Mesangial cell (primary cell): ENCODE results near the gene SSNA1. TPM values are rescaled to one million over a fixed set of nuclear protein-coding genes. Genes with fewer than 3 reads are reported as not detected.

ENCODE experiments used
- total RNA-seq: library from RNA; depleted of rRNA; stranded (reverse); fragments of >200 nt; gene quantifications from 2 replicates; pipeline ENCODE4 v1.2.3, GENCODE V29; 2015

SSNA1 gene, protein sequence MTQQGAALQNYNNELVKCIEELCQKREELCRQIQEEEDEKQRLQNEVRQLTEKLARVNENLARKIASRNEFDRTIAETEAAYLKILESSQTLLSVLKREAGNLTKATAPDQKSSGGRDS
- 79.7 and 97.1 TPM in 2 replicates for total RNA-seq

DNA sequence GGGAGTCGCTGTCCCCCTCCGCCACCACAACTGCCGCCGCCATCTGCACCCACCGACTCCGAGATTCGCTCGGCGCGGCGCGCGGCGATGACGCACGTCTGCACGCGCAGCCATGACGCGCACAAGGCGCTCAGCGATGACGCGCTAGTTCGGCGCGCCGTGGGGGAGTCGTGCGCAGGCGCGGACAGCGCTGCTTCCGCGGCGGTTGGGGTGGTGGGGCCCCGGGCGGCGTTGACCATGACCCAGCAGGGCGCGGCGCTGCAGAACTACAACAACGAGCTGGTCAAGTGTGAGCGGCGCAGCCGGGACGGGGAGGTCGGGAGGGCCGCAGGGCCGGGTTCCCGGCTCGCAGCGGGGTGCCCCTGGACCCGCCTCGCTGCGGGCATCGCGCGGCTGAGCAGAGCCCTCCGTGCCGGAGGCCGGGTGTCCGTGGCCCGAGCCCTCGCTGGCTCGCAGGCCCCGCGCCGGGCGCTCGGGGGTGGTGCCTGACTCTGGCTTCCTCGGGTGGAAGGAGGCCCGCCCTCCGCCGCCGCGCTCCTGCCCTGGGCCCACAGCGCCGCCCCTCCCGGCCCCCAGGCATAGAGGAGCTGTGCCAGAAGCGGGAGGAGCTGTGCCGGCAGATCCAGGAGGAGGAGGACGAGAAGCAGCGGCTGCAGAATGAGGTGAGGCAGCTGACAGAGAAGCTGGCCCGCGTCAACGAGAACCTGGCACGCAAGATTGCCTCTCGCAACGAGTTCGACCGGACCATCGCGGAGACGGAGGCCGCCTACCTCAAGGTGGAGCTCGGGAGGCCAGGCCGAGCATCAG lies at the start of gene SSNA1, which contains the start of gene ANAPC2:
TSS of gene SSNA1 (plus strand) at position 187 of the 807 bp plus-strand sequence. CDS start at position 238, 51 bp downstream.
TSS of gene ANAPC2 (minus strand) at position 71 of the 807 bp plus-strand sequence. CDS start at position 43, 28 bp downstream.

DNA sequence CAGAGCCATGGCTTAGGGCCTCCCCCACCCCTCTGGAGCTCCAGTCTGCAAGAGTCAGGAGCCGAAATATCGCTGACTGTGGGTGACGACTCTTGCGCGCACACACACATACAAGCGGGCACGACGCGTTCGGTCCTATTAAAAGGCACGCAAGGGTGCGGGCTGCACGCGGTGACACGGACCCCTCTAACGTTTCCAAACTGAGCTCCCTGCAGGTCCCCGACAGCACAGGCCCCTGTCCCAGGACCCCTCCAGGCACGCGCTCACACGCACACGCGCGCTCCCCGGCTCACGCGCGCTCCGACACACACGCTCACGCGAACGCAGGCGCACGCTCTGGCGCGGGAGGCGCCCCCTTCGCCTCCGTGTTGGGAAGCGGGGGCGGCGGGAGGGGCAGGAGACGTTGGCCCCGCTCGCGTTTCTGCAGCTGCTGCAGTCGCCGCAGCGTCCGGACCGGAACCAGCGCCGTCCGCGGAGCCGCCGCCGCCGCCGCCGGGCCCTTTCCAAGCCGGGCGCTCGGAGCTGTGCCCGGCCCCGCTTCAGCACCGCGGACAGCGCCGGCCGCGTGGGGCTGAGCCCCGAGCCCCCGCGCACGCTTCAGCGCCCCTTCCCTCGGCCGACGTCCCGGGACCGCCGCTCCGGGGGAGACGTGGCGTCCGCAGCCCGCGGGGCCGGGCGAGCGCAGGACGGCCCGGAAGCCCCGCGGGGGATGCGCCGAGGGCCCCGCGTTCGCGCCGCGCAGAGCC lies 49.6 kb upstream of the SSNA1 start, which contains the start of gene GRIN1:
TSS of gene GRIN1 (plus strand) at position 433 of the 746 bp plus-strand sequence. CDS start 333 bp downstream, outside the sequence.

DNA sequence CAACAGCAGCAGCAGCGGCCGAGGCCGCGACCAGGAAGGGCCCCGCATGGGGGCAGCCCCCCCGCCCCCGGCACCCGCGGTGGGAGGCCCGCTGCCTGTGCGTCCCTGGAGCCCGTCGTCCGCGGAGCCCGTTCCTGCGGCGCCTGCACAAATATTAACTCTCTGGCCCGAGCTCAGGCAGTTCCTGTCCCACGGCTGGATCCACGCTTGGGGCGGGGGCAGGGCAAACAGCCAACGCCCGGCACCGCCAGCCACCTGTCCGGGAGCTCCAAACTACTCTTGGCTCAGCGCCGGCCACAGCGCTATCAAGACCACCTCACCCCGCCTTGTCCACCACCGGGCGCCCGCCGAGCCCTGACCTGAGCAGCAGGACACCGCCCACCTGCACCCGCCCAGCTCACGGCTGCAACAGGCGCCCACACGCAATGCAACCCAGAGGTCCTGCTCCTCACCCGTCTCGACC lies 18.5 kb upstream of the SSNA1 start, which contains the start of gene LRRC26:
TSS of gene LRRC26 (minus strand) at position 156 of the 463 bp plus-strand sequence. CDS start at position 48, 108 bp downstream.

DNA sequence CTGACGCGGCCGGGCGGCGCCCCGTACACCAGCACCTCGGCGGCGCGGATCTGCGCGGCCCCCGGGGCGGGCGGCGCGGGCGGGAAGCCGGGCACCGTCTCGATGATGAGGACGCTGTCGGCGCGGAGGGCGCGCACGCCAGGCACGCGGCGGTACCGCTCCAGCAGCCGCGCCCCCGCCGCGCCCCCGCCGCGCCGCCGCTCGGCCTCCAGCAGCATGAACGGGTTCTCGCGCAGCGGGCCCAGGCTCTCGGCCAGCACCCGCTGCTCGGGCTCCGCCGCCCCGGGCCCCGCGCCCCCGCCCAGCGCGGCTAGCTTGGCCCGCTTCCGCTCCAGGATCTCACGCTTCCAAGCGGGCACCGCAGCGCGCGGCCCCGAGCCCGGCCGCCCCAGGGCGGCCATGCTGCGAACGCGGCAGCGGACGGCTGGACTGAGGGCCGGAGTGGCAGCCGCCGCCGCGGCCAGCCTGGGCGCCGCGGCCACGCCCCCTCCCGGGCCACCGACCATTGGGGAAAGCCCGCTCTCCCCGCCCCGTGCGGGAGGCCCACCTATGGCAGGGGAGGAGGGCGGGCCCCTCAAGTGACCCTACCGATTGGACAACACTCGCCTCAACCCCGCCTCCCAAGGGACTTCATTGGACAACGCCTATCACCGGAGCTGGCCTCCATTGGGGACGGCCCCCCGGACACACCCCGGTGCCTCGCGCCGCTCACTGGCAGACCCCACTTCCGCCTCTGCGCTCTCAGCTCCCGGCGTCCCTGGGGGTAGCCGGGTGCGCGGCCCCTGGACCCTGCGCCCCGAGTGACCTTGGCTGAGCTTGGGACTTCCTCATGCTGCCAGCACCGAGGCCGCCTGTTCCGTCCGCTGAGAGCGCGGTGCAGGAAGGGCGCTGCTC lies 12.1 kb downstream of the SSNA1 start, which contains the start of gene TPRN:
TSS of gene TPRN (minus strand) at position 431 of the 894 bp plus-strand sequence. CDS start at position 401, 30 bp downstream.

DNA sequence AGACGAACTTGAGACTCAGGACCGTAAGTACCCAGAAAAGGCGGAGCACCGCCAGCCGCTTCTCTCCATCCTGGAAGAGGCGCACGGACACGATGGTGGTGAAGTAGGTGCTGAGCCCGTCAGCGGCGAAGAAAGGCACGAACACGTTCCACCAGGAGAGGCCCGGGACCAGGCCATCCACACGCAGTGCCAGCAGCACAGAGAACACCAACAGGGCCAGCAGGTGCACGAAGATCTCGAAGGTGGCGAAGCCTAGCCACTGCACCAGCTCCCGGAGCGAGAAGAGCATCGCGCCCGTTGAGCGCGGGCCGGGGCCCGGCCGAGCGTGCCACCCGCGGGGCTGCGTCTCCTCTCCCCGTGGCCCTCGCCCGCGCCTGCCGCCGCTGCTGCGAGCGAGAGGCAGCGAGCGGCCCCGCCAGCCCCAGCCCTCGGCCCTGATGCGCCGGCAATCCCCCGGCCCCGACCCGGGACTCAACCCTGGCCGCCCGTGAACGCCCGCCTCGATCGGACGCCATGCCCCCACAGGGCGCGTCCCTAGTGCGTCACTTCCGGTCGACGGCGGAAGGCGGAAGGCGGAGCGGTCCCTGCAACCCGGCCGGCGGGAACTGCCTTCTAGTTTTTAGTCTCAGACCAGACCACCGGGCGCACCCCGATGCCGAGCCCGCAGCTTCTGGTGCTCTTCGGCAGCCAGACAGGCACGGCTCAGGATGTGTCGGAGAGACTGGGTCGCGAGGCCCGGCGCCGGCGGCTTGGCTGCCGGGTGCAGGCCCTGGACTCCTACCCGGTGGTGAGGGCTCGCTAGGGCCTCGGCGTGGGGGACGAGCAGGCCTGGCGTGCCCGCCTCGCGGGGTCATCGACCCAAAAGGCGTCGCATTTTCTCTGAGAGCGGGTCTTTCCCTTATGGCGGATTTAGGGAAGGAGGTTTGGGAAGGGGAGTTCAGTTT lies 16.9 kb downstream of the SSNA1 start, which contains the start of the genes NDOR1 and TMEM203:
TSS of gene NDOR1 (plus strand) at position 575 of the 944 bp plus-strand sequence. CDS start at position 653, 78 bp downstream.
TSS of gene TMEM203 (minus strand) at position 523 of the 944 bp plus-strand sequence. CDS start at position 289, 234 bp downstream.

DNA sequence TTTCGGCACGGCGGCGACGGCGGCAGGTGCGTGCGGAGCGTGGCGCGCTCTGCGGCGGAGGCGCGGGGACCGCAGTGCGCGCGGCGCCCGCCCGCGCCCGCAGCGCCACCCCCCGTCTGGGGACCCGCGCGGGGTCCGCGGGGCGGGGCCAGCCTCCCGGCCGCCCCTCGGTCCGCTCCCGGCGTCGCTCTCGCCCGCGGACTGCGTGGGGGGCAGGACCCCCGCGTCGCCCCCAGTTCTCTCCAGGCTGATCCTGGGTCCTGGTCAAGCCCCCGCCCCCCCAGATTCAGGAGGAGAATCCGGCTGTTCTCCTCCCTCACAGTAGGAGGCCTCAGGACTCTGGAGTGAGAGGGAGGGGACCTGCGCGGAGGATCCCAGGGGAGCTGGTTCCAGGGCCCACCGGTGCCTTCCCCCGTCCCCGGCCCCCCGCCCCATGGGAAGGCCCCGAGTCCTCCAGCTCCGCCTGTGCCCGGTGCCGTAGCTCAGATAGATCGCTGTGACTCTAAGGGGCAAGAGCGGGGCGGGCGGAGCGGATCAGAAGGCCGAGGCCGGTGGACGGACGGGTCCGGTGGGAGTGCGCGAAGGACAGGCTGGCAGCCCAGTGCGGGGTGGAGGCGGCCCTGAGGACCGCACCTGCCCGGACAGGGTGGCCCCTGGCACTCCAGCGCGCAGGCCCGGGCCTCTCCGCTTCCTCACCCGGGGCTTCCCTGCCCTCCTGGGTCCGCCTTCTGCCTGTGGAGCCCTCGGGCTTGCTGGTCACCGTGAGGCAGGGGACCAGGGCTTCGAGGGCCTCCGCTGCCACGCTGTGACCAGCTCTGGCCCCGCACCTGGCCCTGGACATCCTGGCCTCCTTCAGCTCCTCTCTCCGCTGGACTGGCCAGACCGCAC lies 34.0 kb downstream of the SSNA1 start, which contains the start of gene RNF208:
TSS of gene RNF208 (minus strand) at position 51 of the 888 bp plus-strand sequence. CDS start 1,028 bp downstream, outside the sequence.

DNA sequence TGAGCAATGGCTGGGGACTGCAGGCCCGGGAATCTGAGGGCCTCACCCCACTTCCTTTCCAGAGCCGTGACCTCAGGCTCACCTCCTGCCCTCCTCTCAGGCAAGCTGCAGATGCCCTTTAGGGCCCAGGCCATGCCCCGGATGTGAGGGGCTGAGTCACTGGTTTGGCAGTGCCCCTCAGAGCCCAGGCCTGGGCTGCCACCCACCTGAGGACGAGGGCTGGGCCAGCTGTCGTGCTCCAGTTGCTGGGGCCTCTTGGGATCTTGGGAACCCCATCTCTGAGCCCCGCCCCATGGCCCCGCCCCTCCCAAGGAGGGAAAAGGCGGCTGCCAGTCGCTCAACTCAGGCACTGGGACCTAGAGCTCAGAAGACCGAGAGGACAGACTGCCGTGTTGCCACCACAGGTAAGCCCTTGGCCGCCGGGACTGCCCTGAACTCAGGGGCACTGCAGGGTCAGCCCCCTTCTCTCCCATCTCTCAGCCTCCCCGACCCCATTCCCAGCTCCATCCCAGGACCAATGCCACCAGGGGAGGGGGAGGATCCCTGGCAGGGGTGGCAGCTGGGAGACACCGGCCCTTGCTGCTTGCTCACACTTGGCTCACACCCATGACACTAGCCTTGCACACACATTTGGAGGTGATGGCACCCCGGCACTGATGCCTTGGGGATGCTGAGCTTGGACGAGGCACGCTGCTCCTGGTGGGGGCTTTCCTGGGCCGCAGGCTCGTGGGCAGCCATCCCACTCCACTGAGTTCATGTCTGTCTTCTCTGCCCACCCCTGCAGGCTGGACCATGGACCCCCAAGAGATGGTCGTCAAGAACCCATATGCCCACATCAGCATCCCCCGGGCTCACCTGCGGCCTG lies 36.6 kb downstream of the SSNA1 start, which contains the start of gene CYSRT1:
TSS of gene CYSRT1 (plus strand) at position 345 of the 865 bp plus-strand sequence. CDS start at position 793, 448 bp downstream.

DNA sequence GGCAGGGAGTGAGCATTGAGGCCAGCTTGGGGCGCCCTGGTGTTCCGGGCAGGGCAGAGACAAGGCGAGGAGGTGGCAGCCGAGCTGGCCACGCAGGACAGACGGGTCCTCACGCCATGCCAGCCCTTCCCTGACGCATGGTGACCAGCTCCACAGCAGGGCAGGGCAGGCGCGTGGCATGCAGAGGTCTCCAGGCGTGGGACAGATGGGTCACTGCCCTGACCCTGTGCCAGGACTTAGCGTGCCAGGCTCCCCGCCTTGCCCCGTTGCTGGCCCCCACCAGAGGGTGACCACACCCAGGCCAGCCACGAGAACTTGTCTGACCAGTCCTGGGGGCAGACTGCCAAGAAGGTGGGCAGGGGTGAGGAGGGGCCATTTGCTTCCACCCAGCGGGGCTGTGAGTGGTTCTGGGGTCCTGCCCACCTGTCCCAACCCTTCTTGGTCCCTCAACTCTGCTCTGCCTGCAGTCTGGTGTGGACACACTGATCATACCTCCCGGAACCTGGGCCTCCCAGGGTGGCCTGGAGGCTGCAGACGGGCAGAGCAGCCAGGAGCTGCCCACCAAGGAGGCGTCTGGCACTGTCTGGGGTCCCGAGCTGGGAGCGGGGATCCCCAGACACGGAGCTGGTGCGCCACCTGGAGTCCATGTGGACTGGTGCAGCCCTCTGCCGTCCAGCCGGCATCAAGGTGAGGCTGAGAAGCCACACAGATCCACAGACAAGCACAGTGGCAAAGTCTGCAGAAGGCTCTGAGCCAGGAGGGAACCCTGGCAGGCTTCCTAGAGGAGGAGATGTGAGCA lies 38.8 kb downstream of the SSNA1 start, which contains the start of gene RNF224:
TSS of gene RNF224 (plus strand) at position 449 of the 799 bp plus-strand sequence. CDS start 834 bp downstream, outside the sequence.

DNA sequence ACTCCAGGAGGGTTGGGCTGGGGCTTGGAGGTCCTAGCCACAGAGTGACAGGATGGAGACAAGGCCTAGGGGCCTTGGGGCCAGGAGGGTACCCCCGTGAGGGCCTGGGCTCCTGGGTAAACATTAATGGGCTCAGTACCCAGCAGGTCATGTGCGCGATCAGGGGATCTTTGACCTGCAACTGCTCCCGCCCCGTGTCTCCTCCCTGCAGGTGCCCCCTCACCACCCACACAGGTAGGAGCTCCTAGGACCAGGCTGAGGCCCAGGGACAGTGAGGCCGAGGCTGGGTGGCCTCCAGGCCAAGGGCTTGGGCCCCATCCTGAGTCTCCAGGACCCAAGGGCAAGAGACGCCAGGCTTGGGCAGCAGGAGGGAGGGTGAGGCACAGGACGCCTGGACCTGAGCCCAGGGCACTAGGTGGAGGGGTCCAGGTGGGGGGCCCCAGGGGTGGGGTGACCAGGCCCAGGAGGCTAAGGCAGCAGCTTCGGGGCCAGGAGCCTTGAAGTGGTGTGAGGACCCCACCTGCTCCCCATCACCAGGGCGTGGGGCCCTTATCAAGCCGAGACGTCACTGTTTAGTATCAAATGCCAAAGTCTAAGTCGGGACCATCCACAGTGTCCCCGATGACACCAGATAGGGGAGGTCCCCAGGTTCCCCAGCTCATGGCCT lies 42.4 kb downstream of the SSNA1 start, which contains the start of gene SLC34A3:
TSS of gene SLC34A3 (plus strand) at position 197 of the 667 bp plus-strand sequence. CDS start 802 bp downstream, outside the sequence.

Other genes starting within 250 kb of the SSNA1 start
- 150 and 168 TPM in 2 replicates for gene FBXW5, start 243.9 kb upstream of the SSNA1 start, total RNA-seq
- gene C8G, start 243.4 kb upstream of the SSNA1 start, total RNA-seq, result not detected in 2 replicates
- gene LCN12, start 236.4 kb upstream of the SSNA1 start, total RNA-seq, result 1.6 TPM in 1 of 2 replicates, not detected in the other
- 4.2 and 463 TPM in 2 replicates for gene PTGDS, start 211.2 kb upstream of the SSNA1 start, total RNA-seq
- 2.5 TPM in 1 of 2 replicates, not detected in the other for gene LCNL1, start 205.7 kb upstream of the SSNA1 start, total RNA-seq
- 49.2 and 65.2 TPM in 2 replicates for gene PAXX, start 196.3 kb upstream of the SSNA1 start, total RNA-seq
- 16.5 and 47.4 TPM in 2 replicates for gene CLIC3, start 192.1 kb upstream of the SSNA1 start, total RNA-seq
- 7.7 and 44.4 TPM in 2 replicates for gene ABCA2, start 160.4 kb upstream of the SSNA1 start, total RNA-seq
- not detected in 2 replicates for gene FUT7, start 156.6 kb upstream of the SSNA1 start, total RNA-seq
- gene NPDC1, start 142.5 kb upstream of the SSNA1 start, total RNA-seq, result 44.0 and 65.8 TPM in 2 replicates
- not detected in 2 replicates for gene ENTPD2, start 134.6 kb upstream of the SSNA1 start, total RNA-seq
- 3.5 and 52.6 TPM in 2 replicates for gene SAPCD2, start 118.1 kb upstream of the SSNA1 start, total RNA-seq
- gene UAP1L1, start 111.2 kb upstream of the SSNA1 start, total RNA-seq, result 6.4 and 13.4 TPM in 2 replicates
- gene MAN1B1, start 101.7 kb upstream of the SSNA1 start, total RNA-seq, result 72.8 and 125 TPM in 2 replicates
- 65.3 and 87.8 TPM in 2 replicates for gene DPP7, start 73.9 kb upstream of the SSNA1 start, total RNA-seq
- 0.13 TPM in 1 of 2 replicates, not detected in the other for gene GRIN1, start 49.5 kb upstream of the SSNA1 start, total RNA-seq
- gene LRRC26, start 18.6 kb upstream of the SSNA1 start, total RNA-seq, result 0.16 TPM in 1 of 2 replicates, not detected in the other
- not detected in 2 replicates for gene TMEM210, start 16.6 kb upstream of the SSNA1 start, total RNA-seq
- 19.6 and 22.9 TPM in 2 replicates for gene ANAPC2, start 116 bp upstream of the SSNA1 start, total RNA-seq
- 9.5 and 9.6 TPM in 2 replicates for gene TPRN, start 12.1 kb downstream of the SSNA1 start, total RNA-seq
- gene TMEM203, start 17.0 kb downstream of the SSNA1 start, total RNA-seq, result 36.0 and 40.9 TPM in 2 replicates
- 15.2 and 24.0 TPM in 2 replicates for gene NDOR1, start 17.0 kb downstream of the SSNA1 start, total RNA-seq
- 1.6 and 5.3 TPM in 2 replicates for gene RNF208, start 33.6 kb downstream of the SSNA1 start, total RNA-seq
- 0.49 and 2.9 TPM in 2 replicates for gene CYSRT1, start 36.5 kb downstream of the SSNA1 start, total RNA-seq
- 0.25 TPM in 1 of 2 replicates, not detected in the other for gene RNF224, start 38.8 kb downstream of the SSNA1 start, total RNA-seq
- not detected in 2 replicates for gene SLC34A3, start 42.2 kb downstream of the SSNA1 start, total RNA-seq
- 179 and 1,107 TPM in 2 replicates for gene TUBB4B, start 52.6 kb downstream of the SSNA1 start, total RNA-seq
- not detected in 2 replicates for gene STPG3, start 62.6 kb downstream of the SSNA1 start, total RNA-seq
- gene NELFB, start 66.7 kb downstream of the SSNA1 start, total RNA-seq, result 56.2 and 81.0 TPM in 2 replicates
- gene TOR4A, start 89.0 kb downstream of the SSNA1 start, total RNA-seq, result 50.8 and 52.1 TPM in 2 replicates
- gene NRARP, start 113.6 kb downstream of the SSNA1 start, total RNA-seq, result 0.38 and 1.8 TPM in 2 replicates
- 5.4 and 22.3 TPM in 2 replicates for gene EXD3, start 234.5 kb downstream of the SSNA1 start, total RNA-seq
- 0.33 and 2.3 TPM in 2 replicates for gene NOXA1, start 234.7 kb downstream of the SSNA1 start, total RNA-seq